Muscle layer of colon (tissue), 2 donors: ENCODE results near the gene RAB37.

Source experiments
- H3K27ac ChIP-seq: one replicate; pipeline ENCODE4 v1.7.0; 2013; ENCODE audit warnings: low read depth, mild to moderate bottlenecking, low read length, moderate library complexity
- H3K27me3 ChIP-seq, 2 donors: one replicate each; pipeline ENCODE4 v1.7.0; 2013; ENCODE audit warnings: low read length in 2 of 2, mild to moderate bottlenecking in 2 of 2; ENCODE audit not compliant: insufficient read depth in 2 of 2, control insufficient read depth in 1 of 2
- H3K36me3 ChIP-seq: one replicate; pipeline ENCODE4 v1.7.0; 2013; ENCODE audit warnings: mild to moderate bottlenecking, low read length; ENCODE audit not compliant: insufficient read depth
- H3K4me1 ChIP-seq: one replicate; pipeline ENCODE4 v1.7.0; 2013; ENCODE audit warnings: mild to moderate bottlenecking, low read length; ENCODE audit not compliant: insufficient read depth
- H3K4me3 ChIP-seq, 2 donors: one replicate each; pipeline ENCODE4 v1.7.0; 2013; ENCODE audit warnings: low read length in 2 of 2, low read depth in 1 of 2, mild to moderate bottlenecking in 1 of 2, moderate library complexity in 1 of 2
- H3K9ac ChIP-seq: one replicate; pipeline ENCODE4 v1.7.0; 2013; ENCODE audit warnings: low read length
- H3K9me3 ChIP-seq: one replicate; pipeline ENCODE4 v1.7.0; 2013; ENCODE audit warnings: mild to moderate bottlenecking, low read length
- donor health status: abdominal sarcoma.
- donor health status: Adenocarcinoma of cecum.

The RAB37 gene

DNA sequence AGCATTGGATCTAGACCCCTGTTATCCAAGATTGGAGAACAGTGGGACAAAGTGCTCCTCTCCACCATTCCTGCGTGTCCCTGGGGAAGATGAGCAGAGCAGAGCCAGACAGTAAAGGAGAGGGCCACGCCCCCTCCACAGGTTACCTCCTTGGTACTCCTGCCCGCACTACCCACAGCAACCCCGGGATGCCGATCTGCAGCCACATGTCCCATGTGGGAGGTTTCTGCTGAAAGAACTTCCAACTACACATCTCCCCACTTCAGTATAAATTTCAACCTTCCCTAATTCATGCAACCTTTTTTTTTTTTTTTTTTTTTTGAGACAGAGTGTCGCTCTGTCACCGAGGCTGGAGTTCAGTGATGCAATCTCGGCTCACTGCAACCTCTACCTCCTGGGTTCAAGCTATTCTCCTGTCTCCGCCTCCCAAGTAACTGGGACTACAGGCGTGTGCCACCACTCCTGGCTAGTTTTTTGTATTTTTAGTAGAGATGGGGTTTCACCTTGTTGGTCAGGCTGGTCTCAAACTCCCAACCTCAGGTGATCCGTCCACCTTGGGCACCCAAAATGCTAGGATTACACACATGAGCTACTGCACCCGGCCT is 2.3 kb downstream of the RAB37 start:
- Histone ChIP-seq H3K9ac (no peak overlapping the region), H3K27me3 (peaks cover 26 to 62% of the 10 kb centered on the region in 2 donors), H3K27ac (no peak overlapping the region), H3K36me3 (no peaks in the 10 kb centered on the region), H3K4me3 (no peak overlapping the region), H3K4me1 (peaks cover 7% of the 10 kb centered on the region), H3K9me3 (no peaks in the 10 kb centered on the region)

DNA sequence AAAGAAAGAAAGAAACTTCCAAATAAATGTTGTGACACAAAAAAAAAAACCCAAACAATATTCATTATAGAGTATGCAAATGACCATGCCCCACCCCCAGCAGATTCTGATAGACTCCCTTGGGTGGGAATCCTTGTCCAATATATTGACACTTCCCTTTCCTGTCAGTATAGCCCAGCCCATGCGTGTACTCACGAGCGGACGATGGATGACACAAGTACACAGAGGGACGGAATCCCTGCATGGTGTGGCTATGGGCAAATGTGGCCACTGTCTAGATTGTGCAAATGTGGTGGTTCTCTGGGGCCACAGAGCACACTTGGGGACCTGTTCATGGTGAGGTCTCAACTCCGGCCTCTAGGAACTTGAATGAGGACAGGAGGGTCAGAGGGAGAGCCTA is 3.1 kb downstream of the RAB37 start:
- H3K4me3 ChIP-seq: no peak overlapping the region
- no peaks in the 10 kb centered on the region for H3K9me3 ChIP-seq
- H3K36me3 ChIP-seq: no peaks in the 10 kb centered on the region
- no peak overlapping the region for H3K27ac ChIP-seq
- H3K9ac ChIP-seq: no peak overlapping the region
- H3K27me3 ChIP-seq: peaks cover 25 to 65% of the 10 kb centered on the region in 2 donors
- peaks cover 7% of the 10 kb centered on the region for H3K4me1 ChIP-seq

DNA sequence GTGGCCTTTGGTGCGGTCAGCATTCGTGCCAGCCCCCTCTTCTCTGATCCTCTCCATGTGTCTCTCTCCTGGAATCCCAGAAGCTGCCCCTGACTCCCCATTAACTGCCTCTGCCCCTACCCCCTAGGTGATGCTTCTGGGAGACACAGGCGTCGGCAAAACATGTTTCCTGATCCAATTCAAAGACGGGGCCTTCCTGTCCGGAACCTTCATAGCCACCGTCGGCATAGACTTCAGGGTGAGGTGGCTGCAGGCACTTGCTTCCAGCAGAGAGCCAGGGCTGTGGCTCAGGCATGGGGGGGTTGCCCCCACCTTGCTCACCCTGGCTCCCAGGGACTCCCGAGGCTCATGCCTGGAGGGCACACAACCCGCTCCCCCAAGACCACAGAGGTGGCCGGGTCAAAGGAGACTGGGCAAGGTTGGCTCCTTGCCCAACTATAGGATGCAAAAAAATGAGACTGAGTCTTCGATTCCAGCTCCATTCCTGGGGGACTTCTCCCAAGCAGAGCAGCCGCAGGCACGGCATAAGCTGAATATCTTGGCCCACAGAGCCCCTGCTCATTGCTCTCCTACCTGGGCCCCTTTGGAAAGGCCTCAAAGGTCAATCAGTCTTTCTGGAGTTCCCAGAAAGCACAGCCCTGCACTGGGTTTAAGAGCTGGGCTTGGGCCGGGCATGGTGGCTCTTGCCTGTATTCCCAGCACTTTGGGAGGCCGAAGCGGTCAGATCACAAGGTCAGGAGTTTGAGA is 3.8 kb downstream of the RAB37 start:
- Histone ChIP-seq H3K4me1 (peaks cover 7% of the 10 kb centered on the region), H3K4me3 (no peak overlapping the region), H3K27me3 (peaks cover 25 to 65% of the 10 kb centered on the region in 2 donors), H3K36me3 (no peaks in the 10 kb centered on the region), H3K9me3 (no peaks in the 10 kb centered on the region), H3K9ac (no peak overlapping the region), H3K27ac (no peak overlapping the region)

DNA sequence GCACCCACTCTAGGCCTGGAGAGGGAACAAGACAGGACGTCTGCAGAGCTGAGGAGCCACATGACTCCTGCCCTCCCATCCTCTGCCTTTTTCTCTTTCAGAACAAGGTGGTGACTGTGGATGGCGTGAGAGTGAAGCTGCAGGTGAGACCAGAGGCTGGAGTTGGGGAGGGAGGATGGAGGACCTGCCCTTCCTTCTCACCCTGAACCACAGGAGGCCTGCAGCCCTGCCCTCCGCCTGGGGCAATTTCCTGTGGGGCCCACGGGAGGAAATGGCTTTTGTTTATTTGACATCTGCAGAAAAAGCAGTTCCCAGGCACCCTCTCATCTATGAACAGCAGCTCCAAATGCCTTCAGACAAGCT is 5.1 kb downstream of the RAB37 start:
- peaks cover 10% of the 10 kb centered on the region for H3K4me1 ChIP-seq
- no peaks in the 10 kb centered on the region for H3K9me3 ChIP-seq
- no peak overlapping the region for H3K9ac ChIP-seq
- no peaks in the 10 kb centered on the region for H3K36me3 ChIP-seq
- no peak overlapping the region for H3K4me3 ChIP-seq
- H3K27me3 ChIP-seq: peaks cover 25 to 56% of the 10 kb centered on the region in 2 donors
- H3K27ac ChIP-seq: no peak overlapping the region

DNA sequence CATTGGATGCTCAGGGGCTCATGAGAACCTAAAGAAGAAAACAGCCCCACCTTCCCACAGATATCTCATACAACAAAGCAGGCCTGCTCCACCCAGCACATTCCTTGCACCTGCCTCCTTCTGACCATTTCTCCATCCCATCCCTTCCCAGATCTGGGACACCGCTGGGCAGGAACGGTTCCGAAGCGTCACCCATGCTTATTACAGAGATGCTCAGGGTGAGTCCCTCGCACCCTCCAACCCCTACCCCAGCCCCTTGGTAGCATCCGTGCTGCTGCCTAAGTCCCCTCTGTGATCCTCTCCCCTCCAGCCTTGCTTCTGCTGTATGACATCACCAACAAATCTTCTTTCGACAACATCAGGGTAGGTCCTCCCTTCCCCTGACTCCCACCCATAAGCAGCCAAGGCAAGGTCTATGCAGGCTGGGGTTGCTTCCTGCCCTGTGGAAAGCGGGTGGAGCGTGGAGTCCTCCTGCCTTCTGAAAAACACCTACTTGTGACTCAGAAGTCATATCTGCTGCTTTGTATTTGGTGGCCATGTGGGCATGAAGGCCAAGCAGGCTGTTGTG is 6.0 kb downstream of the RAB37 start:
- Histone ChIP-seq H3K9ac (no peak overlapping the region), H3K27me3 (peaks cover 16 to 47% of the 10 kb centered on the region in 2 donors), H3K4me1 (peaks cover 9% of the 10 kb centered on the region), H3K27ac (no peak overlapping the region), H3K4me3 (no peak overlapping the region), H3K36me3 (no peaks in the 10 kb centered on the region), H3K9me3 (no peaks in the 10 kb centered on the region)

DNA sequence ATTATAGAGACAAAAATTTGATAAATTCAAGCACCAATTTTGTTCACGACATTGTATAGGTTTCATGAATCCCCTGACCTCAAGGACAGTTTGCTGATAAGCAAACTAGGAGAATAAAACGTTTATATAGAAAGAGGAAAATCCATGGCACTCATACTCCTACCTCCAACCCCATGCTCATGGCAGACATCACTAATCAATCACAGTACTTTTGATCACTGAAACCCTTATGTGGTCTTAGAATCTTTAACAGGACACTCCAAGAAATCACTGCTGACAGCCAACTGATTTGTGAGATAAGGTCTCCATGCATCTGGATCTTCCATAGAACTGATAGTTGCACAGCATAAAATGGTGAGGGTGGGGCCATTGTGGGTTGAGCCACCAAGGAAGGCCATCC is 6.7 kb downstream of the RAB37 start:
- no peak overlapping the region for H3K27ac ChIP-seq

DNA sequence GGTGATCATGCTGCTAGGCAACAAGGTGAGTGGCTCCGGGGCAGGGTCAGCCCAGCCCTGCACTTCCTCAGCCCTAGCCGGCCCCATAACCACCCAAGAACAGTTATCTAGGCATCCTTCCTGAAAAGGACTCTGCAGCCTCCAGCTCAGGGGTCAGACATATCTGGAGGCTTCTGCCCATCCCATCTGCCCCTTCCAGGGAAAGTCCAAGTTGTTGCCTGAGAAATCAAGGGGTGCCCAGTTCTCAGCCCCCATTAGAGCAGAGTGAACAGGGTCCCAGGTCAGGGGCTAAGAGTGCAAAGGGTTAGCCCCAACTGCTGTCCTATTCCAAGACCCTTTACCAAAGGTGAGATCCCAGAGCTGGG is 7.3 kb downstream of the RAB37 start:
- H3K27me3 ChIP-seq: peaks cover 5 to 43% of the 10 kb centered on the region in 2 donors
- H3K4me1 ChIP-seq: peaks cover 9% of the 10 kb centered on the region
- no peaks in the 10 kb centered on the region for H3K36me3 ChIP-seq
- no peak overlapping the region for H3K9ac ChIP-seq
- no peak overlapping the region for H3K27ac ChIP-seq
- H3K4me3 ChIP-seq: peak overlapping the region in 1 of 2 donors; percentile 20
- H3K9me3 ChIP-seq: no peaks in the 10 kb centered on the region

More for the DNA sequence above, 6.7 kb downstream of the RAB37 start:
- no peaks in the 10 kb centered on the region for H3K9me3 ChIP-seq
- H3K9ac ChIP-seq: no peak overlapping the region
- peaks cover 9% of the 10 kb centered on the region for H3K4me1 ChIP-seq
- H3K36me3 ChIP-seq: no peaks in the 10 kb centered on the region
- no peak overlapping the region for H3K4me3 ChIP-seq
- peaks cover 10 to 43% of the 10 kb centered on the region in 2 donors for H3K27me3 ChIP-seq

DNA sequence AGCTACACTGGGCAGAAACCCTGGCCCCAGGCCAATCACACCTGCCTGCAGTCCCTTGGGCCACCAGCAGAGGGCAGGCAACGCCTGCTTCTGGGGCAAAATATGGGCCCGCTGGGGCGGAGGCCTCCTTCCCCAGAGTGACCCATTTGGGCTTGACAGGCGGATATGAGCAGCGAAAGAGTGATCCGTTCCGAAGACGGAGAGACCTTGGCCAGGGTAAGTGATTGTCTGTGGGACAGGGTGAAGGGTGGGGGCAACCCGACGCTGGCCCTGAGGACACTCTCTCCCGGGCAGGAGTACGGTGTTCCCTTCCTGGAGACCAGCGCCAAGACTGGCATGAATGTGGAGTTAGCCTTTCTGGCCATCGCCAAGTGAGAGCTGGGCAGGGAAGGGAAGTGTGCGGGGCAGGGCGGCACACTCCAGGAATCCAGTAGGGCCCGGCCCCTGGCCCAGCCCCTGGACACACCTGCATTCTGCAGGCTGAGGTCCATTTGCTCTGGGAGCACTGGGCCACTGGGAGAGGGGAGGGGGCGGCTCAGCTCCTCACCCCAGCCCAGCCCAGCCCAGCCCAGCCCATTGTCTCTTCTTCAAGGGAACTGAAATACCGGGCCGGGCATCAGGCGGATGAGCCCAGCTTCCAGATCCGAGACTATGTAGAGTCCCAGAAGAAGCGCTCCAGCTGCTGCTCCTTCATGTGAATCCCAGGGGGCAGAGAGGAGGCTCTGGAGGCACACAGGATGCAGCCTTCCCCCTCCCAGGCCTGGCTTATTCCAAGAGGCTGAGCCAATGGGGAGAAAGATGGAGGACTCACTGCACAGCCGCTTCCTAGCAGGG is 7.9 kb downstream of the RAB37 start:
- no peaks in the 10 kb centered on the region for H3K36me3 ChIP-seq
- H3K4me1 ChIP-seq: peaks cover 9% of the 10 kb centered on the region
- no peaks in the 10 kb centered on the region for H3K9me3 ChIP-seq
- peaks cover 5 to 42% of the 10 kb centered on the region in 2 donors for H3K27me3 ChIP-seq
- H3K27ac ChIP-seq: no peak overlapping the region
- H3K9ac ChIP-seq: no peak overlapping the region
- peak overlapping the region in 1 of 2 donors; percentile 20 for H3K4me3 ChIP-seq

DNA sequence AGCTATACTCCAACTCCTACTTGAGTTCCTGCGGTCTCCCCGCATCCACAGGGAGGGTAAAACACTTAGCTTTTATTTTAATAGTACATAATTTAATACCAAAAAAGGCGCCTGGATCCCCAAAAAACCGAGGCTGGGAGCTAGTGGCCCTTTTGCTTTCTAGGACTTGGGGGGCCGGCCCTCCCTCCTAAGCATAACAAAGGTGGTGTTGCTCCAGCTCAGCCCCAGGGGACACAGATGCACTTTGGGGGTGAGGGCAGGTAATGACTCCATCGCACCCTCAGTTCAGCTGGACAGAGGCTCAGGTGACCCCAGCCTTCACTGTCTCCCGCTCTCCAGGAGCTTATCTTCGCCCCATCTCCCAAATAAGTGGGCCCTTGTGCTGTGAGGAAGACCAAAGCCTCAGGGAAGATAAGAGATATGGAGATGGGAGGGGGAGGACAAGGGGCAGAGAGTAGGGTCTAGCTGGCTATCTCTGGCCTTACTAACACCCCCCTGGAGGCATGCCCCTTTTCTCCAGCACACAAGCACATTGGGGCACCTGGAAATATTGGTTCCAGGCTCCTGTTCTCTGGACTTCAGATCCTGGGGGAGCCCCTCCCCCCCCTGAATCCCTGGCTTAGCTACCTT is 8.6 kb downstream of the RAB37 start:
- H3K9ac ChIP-seq: no peak overlapping the region
- H3K27ac ChIP-seq: no peak overlapping the region
- H3K4me3 ChIP-seq: no peak overlapping the region
- H3K9me3 ChIP-seq: no peaks in the 10 kb centered on the region
- peaks cover 9% of the 10 kb centered on the region for H3K4me1 ChIP-seq
- peaks cover 5 to 37% of the 10 kb centered on the region in 2 donors for H3K27me3 ChIP-seq
- H3K36me3 ChIP-seq: no peaks in the 10 kb centered on the region

DNA sequence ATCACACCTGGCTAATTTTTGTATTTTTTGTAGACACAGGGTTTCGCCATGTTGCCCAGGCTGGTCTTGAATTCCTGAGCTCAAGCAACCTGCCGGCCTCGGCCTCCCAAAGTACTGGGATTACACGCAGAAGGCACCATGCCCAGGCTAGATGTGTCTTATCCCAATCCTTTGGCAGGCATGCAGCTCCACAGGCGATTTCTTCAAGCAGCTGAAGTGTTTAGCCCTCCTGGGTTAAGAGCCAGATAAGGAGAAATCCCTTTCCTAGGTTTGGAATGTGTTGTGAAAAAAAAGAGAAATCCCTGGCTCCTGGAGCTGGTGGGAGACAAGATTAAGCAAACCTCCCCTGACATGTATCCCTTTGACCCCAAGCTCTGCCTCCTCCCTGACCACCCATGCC is 9.3 kb downstream of the RAB37 start:
- Histone ChIP-seq H3K9me3 (no peaks in the 10 kb centered on the region), H3K9ac (no peak overlapping the region), H3K27me3 (peaks cover 5 to 31% of the 10 kb centered on the region in 2 donors), H3K36me3 (no peaks in the 10 kb centered on the region), H3K4me3 (no peak overlapping the region), H3K4me1 (peaks cover 9% of the 10 kb centered on the region), H3K27ac (no peak overlapping the region)

DNA sequence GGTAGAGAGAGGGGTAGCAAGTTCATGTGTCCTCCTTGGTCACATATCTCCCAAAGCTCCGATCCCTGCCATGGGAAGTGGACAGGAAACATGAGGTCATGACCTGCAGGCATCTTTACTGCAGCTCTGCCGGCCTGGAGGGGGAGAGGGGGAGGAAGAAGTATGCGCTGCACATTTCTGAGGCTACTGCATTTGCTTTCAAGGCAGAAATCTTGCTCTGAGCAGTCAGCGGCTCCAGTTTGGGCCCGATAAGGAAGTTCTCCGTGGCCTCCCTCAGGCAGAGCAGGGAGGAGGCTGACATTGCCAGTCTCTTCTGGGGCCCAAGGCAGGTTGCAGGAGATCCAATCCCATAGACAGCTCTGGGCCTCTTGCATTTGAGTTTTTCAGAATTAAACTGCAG is 9.9 kb downstream of the RAB37 start:
- Histone ChIP-seq H3K9ac (no peak overlapping the region), H3K27me3 (peaks cover 5 to 31% of the 10 kb centered on the region in 2 donors), H3K27ac (no peak overlapping the region), H3K9me3 (no peaks in the 10 kb centered on the region), H3K4me3 (no peak overlapping the region), H3K36me3 (no peaks in the 10 kb centered on the region), H3K4me1 (peaks cover 9% of the 10 kb centered on the region)
